Hindlimb muscle (tissue), 1 donor: ENCODE data around the gene CCK. TPM values are rescaled to one million over a fixed set of nuclear protein-coding genes. Genes with fewer than 3 reads are reported as not detected.

Experiments used
- DNase-seq: peaks from one replicate; pipeline ENCODE4 v3.0.0-alpha.2; 2013
- polyA plus RNA-seq: library from polyadenylated mRNA; unstranded; fragments of 120-200 nt; gene quantifications from one replicate; pipeline ENCODE4 v1.2.1, GENCODE V29; 2013; ENCODE audit not compliant: insufficient read length

Gene CCK
- polyA plus RNA-seq, 1 donor: 4.2 TPM

DNA sequence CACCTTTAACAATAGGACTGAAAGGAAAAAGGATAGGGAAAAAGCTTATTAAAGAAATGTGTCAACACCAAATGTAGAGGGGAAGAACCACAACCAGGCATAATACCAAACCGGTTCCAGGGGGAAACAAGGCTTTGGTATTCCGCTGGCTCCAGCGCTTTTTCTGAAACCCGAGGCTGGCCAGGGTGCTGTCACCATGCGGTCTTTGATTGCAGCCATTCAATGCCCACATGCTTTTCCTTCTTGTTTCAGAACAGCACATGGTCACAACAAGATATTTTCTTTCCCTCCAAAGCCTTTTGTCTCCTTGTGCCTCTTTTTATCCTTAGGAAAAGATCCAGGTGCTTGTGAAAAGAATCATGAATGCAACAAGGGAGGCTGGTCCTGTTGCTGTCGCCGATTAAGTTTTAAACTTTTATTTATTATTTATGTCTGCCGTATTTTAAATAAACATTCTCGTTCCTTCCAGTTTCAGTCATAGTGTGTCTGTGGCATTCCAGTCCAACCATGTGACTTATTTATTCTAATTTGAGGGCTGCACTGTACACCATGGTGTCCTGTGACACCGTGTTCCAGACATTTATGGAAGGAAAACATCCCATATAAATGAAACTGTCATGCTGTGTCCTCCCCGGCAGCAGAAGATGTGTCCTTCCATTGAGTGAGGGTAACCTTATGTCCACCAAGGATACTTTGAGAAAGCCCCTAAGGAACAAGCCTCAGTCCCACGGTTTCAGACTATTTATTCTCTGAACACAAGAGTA is 41.1 kb downstream of the CCK start:
- no peak for DNase-seq

- no peak for DNase-seq
These were observed 41.8 kb downstream of the CCK start for GRCh38 chr3:42224178-42224577.

DNA sequence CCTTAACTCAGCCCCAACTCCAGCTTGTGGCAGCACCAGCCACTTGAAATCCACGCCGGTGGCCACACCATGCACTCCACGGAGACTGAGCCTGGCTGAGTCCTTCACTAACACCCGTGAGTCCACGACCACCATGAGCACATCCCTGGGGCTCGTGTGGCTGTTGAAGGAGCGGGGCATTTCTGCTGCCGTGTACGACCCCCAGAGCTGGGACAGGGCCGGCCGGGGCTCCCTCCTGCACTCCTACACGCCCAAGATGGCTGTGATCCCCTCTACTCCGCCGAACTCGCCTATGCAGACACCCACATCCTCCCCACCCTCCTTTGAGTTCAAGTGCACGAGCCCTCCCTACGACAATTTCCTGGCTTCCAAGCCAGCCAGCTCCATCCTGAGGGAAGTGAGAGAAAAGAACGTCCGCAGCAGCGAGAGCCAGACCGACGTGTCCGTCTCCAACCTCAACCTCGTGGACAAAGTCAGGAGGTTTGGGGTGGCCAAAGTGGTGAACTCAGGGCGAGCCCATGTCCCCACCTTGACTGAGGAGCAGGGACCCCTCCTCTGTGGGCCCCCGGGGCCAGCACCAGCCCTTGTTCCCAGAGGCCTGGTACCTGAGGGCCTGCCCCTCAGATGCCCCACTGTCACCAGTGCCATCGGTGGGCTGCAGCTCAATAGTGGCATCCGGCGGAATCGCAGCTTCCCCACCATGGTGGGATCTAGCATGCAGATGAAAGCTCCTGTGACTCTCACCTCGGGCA is 42.9 kb downstream of the CCK start:
- DNase-seq: no peak

GRCh38 chr3:42220436-42221121 is 45.4 kb downstream of the CCK start:
- no peak for DNase-seq

- no peak for DNase-seq
These were observed 49.1 kb downstream of the CCK start for GRCh38 chr3:42216931-42217333.

DNA sequence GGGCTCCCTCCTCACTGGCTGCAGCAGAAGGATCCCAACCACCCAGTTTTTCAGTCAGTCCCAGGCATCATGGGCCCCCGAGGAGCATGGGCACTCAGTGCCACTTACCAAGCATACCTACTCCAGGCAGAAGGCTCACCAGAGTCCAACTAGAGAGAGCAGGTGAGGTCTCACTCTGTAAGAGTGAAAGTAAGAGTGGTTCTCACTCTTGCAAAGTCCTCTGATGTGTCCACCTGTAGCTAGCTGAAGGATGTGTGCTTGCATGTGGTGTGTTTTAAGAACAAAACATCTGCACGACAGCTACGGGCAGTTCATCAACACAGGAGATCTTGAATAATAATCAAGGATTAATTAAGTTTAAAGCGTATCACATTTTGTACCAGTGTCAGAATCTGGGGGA is 49.7 kb downstream of the CCK start:
- no peak for DNase-seq

DNA sequence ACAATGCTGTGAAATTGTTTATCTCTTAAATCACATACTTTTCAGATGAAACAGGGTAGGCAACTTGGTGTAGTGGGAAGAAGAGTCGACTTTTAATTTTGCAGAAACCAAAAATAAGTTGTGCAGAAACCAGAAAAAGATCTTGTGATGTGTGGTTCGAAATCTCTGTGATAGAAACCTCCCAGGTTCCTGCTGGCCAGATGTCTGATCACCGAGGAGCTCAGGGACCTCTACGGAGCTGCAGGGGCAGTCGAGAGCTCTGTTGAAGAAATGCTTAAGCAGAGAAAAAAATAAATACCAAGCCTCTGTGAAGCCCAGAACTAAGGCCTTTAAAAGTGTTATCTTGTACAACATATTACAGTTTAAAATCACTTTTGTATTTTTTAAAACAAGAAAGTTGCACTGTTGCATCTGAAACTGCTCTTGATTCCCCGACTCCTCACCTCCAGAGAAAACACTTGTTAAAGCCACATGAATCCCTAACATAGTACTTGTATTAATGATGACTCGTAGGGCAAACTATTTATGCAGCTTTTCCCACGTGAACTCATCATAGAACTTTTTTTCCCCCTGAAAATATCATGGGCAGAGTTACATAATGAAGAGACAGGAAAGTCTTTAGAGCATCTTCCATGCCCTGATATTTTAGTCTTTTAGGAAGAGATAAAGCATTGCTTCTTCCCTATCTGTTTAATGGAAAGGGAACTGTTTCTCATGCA is 51.3 kb downstream of the CCK start:
- DNase-seq: no peak

GRCh38 chr3:42214064-42214463 is 51.9 kb downstream of the CCK start:
- no peak for DNase-seq

DNA sequence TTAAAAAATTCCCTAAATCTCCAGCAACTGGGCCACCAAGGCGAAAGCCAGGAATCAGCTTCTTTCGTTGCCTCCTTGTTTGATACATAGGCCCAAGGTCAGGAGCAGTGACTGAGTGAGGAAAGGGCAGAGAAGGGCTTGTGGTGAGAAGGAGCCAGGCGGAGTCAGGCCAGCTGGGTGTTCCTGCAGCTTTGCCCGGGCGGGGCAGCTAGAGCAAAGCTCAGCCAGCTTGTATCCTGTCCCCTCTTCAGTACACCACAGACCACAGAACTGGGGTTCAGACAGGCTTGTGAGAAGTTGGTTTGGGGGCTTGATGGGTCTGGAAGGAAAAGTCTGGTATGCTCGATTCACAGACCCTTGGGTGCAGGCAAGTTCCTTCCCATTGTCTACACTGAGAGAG is 52.6 kb downstream of the CCK start:
- no peak for DNase-seq

- no peak for DNase-seq
These were observed 55.3 kb downstream of the CCK start for GRCh38 chr3:42210726-42211125.

GRCh38 chr3:42209917-42210316 is 56.1 kb downstream of the CCK start:
- no peak for DNase-seq

Other genes with a start within 250 kb of the CCK start
- gene TRAK1, start 174.8 kb downstream of the CCK start, polyA plus RNA-seq: 87.5 TPM
- gene LYZL4, start 144.4 kb upstream of the CCK start, polyA plus RNA-seq: not detected
- gene VIPR1, start 236.5 kb upstream of the CCK start, polyA plus RNA-seq: 2.8 TPM